Hepatocyte (in vitro differentiated cells): Measurements from ENCODE around the gene RELL1. TPM values are rescaled to one million over a fixed set of nuclear protein-coding genes. Genes with fewer than 3 reads are reported as not detected.

Source experiments
- DNase-seq: peaks from one replicate; pipeline ENCODE4 v3.0.0-alpha.2; 2016; ENCODE audit warnings: low spot score
- H2AFZ ChIP-seq: fragments of 200-600 bp; sonication (generic); 2 replicates; pipeline ENCODE4 v1.6.0; 2016; ENCODE audit warnings: antibody characterized with exemption, mild to moderate bottlenecking
- H3K27ac ChIP-seq: fragments of 200-600 bp; sonication (generic); 2 replicates; pipeline ENCODE4 v1.5.1; 2016; ENCODE audit warnings: mild to moderate bottlenecking
- H3K27me3 ChIP-seq: fragments of 200-600 bp; sonication (generic); 2 replicates; pipeline ENCODE4 v1.6.1; 2016
- H3K36me3 ChIP-seq: fragments of 200-600 bp; sonication (generic); replicated peaks from 2 replicates; pipeline ENCODE4 v1.5.1; 2016; ENCODE audit warnings: low read depth; ENCODE audit not compliant: insufficient read depth
- H3K4me1 ChIP-seq: fragments of 200-600 bp; sonication (generic); 2 replicates; pipeline ENCODE4 v1.5.1; 2016; ENCODE audit warnings: mild to moderate bottlenecking, moderate library complexity; ENCODE audit not compliant: insufficient read depth
- H3K4me2 ChIP-seq: fragments of 200-600 bp; sonication (generic); 2 replicates; pipeline ENCODE4 v1.6.0; 2016
- H3K4me3 ChIP-seq: fragments of 200-600 bp; sonication (generic); 2 replicates; pipeline ENCODE4 v1.5.1; 2016; ENCODE audit warnings: mild to moderate bottlenecking
- H3K79me2 ChIP-seq: fragments of 200-600 bp; sonication (generic); 2 replicates; pipeline ENCODE4 v1.6.0; 2017; ENCODE audit warnings: mild to moderate bottlenecking
- H3K9me2 ChIP-seq: fragments of 200-600 bp; sonication (generic); replicated peaks from 2 replicates; pipeline ENCODE4 v1.6.0; 2017; ENCODE audit warnings: mild to moderate bottlenecking; ENCODE audit not compliant: insufficient read depth
- H3K9me3 ChIP-seq: fragments of 200-600 bp; sonication (generic); 2 replicates; pipeline ENCODE4 v1.5.1; 2016; ENCODE audit warnings: low read depth, mild to moderate bottlenecking
- H4K20me1 ChIP-seq: fragments of 200-600 bp; sonication (generic); 2 replicates; pipeline ENCODE4 v1.6.0; 2016; ENCODE audit warnings: mild to moderate bottlenecking; ENCODE audit not compliant: insufficient read depth, poor library complexity, severe bottlenecking
- CTCF ChIP-seq: fragments of 200-600 bp; sonication (generic); IDR thresholded peaks from 2 replicates; pipeline ENCODE4 v1.5.1; 2016; ENCODE audit warnings: antibody characterized with exemption, mild to moderate bottlenecking; ENCODE audit not compliant: poor library complexity
- EZH2 ChIP-seq: fragments of 200-600 bp; sonication (generic); IDR thresholded peaks from 2 replicates; pipeline ENCODE4 v1.6.1; 2016; ENCODE audit warnings: antibody characterized with exemption, mild to moderate bottlenecking, borderline replicate concordance
- EZH2phosphoT487 ChIP-seq: fragments of 200-600 bp; sonication (generic); IDR thresholded peaks from one replicate; pipeline ENCODE4 v1.6.1; 2018; ENCODE audit warnings: antibody characterized with exemption, mild to moderate bottlenecking, low read depth, moderate library complexity; ENCODE audit not compliant: unreplicated experiment, severe bottlenecking
- WGBS: methylation state at CpG from one replicate; pipeline ENCODE4 v1.1.6; 2016; ENCODE audit warnings: low lambda C conversion rate; ENCODE audit errors: missing lambda C conversion rate; 5-methylcytosine and 5-hydroxymethylcytosine counted together
- polyA plus RNA-seq: library from polyadenylated mRNA; unstranded; fragments of >200 nt; fragmentation: Nextera tagmentation; extraction: Ambion mirVana; gene quantifications from 2 replicates; pipeline ENCODE4 v1.2.1, GENCODE V29; 2016
- total RNA-seq: library from RNA; depleted of rRNA; stranded (reverse); fragments of >200 nt; gene quantifications from 2 replicates; pipeline ENCODE4 v1.2.3, GENCODE V29; 2014

The RELL1 gene
- total and polyA plus RNA-seq, 2 experiments from 2014 or later = 5.5 to 39.8 TPM

- no peaks in the 10 kb centered on the region for H3K79me2 ChIP-seq
- H3K4me3 ChIP-seq = no peak overlapping the region
- WGBS = 91% methylated on average over 4 of the region's 4 CpGs
- no peaks in the 10 kb centered on the region for H3K9me3 ChIP-seq
- H3K4me2 ChIP-seq = no peak overlapping the region
- no peaks in the 10 kb centered on the region for H3K27me3 ChIP-seq
- H2AFZ ChIP-seq = no peak overlapping the region
- TF ChIP-seq EZH2phosphoT487 = no peak
- no peak for TF ChIP-seq CTCF
- TF ChIP-seq EZH2 = no peak
- no peaks in the 10 kb centered on the region for H3K9me2 ChIP-seq
- no peak for DNase-seq
- H3K4me1 ChIP-seq = no peaks in the 10 kb centered on the region
- no peaks in the 10 kb centered on the region for H3K36me3 ChIP-seq
- H4K20me1 ChIP-seq = no peaks in the 10 kb centered on the region
- H3K27ac ChIP-seq = no peak overlapping the region
These were observed 46.5 kb downstream of the RELL1 start for GRCh38 chr4:37639551-37640285.

- Histone ChIP-seq H3K27me3 (no peaks in the 10 kb centered on the region), H4K20me1 (no peaks in the 10 kb centered on the region), H3K4me2 (no peak overlapping the region), H3K9me2 (no peaks in the 10 kb centered on the region), H3K36me3 (no peaks in the 10 kb centered on the region), H3K4me1 (no peaks in the 10 kb centered on the region), H3K27ac (no peak overlapping the region), H3K9me3 (no peaks in the 10 kb centered on the region), H2AFZ (no peak overlapping the region), H3K79me2 (no peaks in the 10 kb centered on the region), H3K4me3 (no peak overlapping the region)
- WGBS = 94% methylated on average over 6 of the region's 6 CpGs
- no peak for TF ChIP-seq CTCF
- TF ChIP-seq EZH2phosphoT487 = no peak
- TF ChIP-seq EZH2 = no peak
- no peak for DNase-seq
These were observed 51.0 kb downstream of the RELL1 start for GRCh38 chr4:37635155-37635554.

- H3K27ac ChIP-seq = no peak overlapping the region
- WGBS = 98% methylated on average over 4 of the region's 4 CpGs
- no peaks in the 10 kb centered on the region for H3K79me2 ChIP-seq
- H3K4me3 ChIP-seq = no peak overlapping the region
- no peaks in the 10 kb centered on the region for H3K4me1 ChIP-seq
- no peaks in the 10 kb centered on the region for H3K9me2 ChIP-seq
- H3K9me3 ChIP-seq = no peaks in the 10 kb centered on the region
- no peaks in the 10 kb centered on the region for H3K36me3 ChIP-seq
- H3K27me3 ChIP-seq = no peaks in the 10 kb centered on the region
- no peak for TF ChIP-seq CTCF
- TF ChIP-seq EZH2phosphoT487 = no peak
- no peak for TF ChIP-seq EZH2
- no peak for DNase-seq
- no peak overlapping the region for H2AFZ ChIP-seq
- H4K20me1 ChIP-seq = no peaks in the 10 kb centered on the region
- H3K4me2 ChIP-seq = no peak overlapping the region
These were observed 52.0 kb downstream of the RELL1 start for GRCh38 chr4:37634180-37634579.
